ENCODE measurements around the gene TFB1M. TPM values are rescaled to one million over a fixed set of nuclear protein-coding genes. Genes with fewer than 3 reads are reported as not detected.

TFB1M gene
- total RNA-seq, 1 experiment from 2014 or later = 21.2 TPM

- DNase-seq (ENCODE audit: low read depth) = no peak
Observed at GRCh38 chr6:155212106-155212505, 102.2 kb downstream of the TFB1M start.

DNA sequence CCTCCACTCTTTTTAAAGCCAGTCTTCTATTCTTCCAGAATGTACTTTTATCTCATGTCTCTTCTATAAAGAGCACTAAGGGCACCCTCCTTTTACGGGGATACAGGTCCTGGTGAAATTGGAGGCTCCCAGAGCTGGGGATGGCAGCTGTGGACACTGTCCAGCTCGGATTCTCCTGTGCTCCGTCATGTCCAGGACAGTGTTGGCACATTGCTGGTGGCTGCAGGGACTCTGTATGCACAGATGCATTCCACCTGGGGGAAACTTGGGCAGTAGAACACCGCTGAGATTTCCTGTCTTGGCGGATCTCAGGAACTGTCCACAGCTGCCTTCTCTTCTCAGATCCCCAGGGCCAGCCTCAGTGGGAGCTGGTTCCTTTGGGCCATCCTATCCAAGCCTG is 107.1 kb downstream of the TFB1M start:
- DNase-seq (ENCODE audit: low read depth) = no peak

Other genes starting within 250 kb of the TFB1M start
- not detected in 2 replicates for gene CLDN20, start 50.5 kb downstream of the TFB1M start, total RNA-seq (2014; rRNA removed)
- not detected in 2 replicates for gene NOX3, start 141.4 kb upstream of the TFB1M start, total RNA-seq (2014; rRNA removed)

All from LHCN-M2 (cell line).